ENCODE measurements around the gene ANKS1A.

GRCh38 chr6:35027807-35028206 lies 138.8 kb downstream of the ANKS1A start:
- TF ChIP-seq EZH2 (IDR thresholded peaks at IDR 0.05; ENCODE audit: insufficient read depth, poor library complexity, severe bottlenecking) (no peak), EZH2phosphoT487 (IDR thresholded peaks at IDR 0.05; ENCODE audit: insufficient read depth, low read depth) (no peak)
